Fibroblast of the aortic adventitia (primary cell): Measurements from ENCODE around the gene R3HDM4. TPM values are rescaled to one million over a fixed set of nuclear protein-coding genes. Genes with fewer than 3 reads are reported as not detected.

Source experiments
- DNase-seq: peaks from one replicate; pipeline ENCODE4 v3.0.0-alpha.2; 2010; ENCODE audit warnings: low read depth
- H3K4me3 ChIP-seq: 2 replicates; pipeline ENCODE4 v1.5.1; 2011; ENCODE audit warnings: low read depth, mild to moderate bottlenecking, control low read depth, low read length, moderate library complexity
- total RNA-seq: library from RNA; depleted of rRNA; stranded (reverse); fragments of >200 nt; gene quantifications from 2 replicates; pipeline ENCODE4 v1.2.3, GENCODE V29; 2012; ENCODE audit warnings: low replicate concordance
- TF ChIP-seq, protein P1 (sequence below): IDR thresholded peaks from 2 replicates; pipeline ENCODE4 v1.5.1; 2011; ENCODE audit warnings: mild to moderate bottlenecking, low read length, control low read depth, inconsistent platforms; ENCODE audit not compliant: insufficient read depth

Gene R3HDM4
- total RNA-seq, 1 donor, result 25.8 TPM

DNA sequence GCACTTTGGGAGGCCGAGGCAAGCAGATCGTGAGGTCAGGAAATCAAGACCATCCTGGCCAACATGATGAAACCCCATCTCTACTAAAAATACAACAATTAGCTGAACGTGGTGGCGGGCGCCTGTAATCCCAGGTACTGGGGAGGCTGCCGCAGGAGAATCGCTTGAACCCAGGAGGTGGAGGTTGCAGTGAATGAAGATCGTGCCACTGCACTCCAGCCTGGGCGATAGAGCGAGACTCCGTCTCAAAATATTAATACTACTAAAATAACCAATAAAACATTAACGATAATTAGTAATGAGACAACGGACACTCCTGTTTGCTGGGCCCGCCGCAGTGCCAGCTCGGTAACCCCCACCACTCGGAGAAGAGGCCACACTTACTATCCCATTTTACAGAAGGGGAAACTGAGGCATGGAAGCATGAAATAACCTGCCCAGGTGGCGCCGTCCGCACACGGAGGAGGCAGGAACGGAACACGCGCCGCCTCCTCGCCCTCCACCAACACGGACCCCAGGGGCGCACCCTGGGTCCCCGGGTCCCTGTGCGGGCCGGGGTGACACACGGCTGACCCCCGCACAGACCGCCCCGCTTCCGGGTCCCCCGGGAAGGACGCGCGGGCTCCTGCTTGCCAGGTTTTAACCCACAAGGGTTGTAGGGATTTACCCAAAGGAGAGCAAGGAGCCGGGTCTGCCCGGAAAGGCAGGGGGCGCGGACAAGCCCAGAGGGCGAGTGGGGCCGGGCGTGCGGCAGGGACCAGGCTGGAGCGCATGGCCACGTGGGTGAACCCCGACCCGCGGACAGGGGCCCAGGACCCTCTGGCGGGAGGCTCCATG is 1.6 kb downstream of the R3HDM4 start:
- H3K4me3 ChIP-seq, result peak overlapping the region; percentile 33
- no peak for DNase-seq
- TF ChIP-seq, protein P1, sequence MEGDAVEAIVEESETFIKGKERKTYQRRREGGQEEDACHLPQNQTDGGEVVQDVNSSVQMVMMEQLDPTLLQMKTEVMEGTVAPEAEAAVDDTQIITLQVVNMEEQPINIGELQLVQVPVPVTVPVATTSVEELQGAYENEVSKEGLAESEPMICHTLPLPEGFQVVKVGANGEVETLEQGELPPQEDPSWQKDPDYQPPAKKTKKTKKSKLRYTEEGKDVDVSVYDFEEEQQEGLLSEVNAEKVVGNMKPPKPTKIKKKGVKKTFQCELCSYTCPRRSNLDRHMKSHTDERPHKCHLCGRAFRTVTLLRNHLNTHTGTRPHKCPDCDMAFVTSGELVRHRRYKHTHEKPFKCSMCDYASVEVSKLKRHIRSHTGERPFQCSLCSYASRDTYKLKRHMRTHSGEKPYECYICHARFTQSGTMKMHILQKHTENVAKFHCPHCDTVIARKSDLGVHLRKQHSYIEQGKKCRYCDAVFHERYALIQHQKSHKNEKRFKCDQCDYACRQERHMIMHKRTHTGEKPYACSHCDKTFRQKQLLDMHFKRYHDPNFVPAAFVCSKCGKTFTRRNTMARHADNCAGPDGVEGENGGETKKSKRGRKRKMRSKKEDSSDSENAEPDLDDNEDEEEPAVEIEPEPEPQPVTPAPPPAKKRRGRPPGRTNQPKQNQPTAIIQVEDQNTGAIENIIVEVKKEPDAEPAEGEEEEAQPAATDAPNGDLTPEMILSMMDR, result no peak

DNA sequence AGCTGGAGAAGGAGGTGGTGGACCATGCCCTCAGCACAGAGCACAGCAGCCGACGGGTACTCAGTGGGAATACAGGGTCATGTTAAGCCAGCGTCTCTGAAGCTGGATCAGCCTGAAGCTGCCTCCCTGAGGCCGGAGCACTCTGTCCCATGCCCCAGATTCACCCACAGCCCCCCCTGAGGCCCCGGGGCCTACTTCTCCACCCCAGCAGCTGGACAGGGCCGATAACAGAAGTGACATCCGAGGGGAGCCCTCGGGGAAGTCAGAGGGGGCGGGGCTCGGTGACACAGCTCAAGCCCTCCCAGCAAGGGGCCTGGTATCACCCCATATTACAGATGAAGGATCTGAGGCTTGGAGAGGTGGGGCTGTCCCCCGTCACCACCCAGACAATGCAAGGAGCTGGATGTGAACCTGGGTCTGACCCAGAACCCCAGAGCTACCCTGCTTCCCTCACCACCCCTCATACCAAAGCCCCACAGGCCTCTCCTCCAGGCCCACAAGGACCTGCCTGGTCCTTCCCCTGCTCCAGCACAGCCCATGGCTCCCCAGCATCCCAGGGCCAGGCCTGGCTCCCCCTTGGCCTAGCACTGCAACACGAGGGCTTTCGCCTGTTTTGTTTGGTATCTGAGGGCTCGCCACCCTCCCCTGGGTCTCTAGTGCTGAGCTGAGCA is 5.7 kb downstream of the R3HDM4 start:
- no peak for DNase-seq
- H3K4me3 ChIP-seq, result no peak overlapping the region
- TF ChIP-seq, protein P1, result no peak

DNA sequence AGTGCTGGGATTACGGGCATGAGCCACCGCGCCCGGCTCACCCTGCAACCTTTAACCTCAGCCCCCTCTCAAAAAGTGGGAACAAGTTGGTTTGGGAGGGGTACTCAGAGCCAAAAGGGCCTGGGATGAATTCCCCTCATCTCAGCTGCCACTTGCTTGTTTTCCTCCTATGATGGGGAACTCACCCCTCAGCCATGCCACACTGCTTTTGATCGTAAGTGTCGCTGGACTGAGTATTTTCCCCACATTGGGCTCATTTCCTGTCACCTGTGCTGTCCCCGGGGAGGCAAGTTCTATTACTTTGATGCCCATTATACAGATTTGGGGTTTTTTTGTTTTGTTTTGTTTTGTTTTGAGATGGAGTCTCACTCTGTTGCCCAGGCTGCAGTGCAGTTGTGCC is 6.5 kb downstream of the R3HDM4 start:
- no peak for DNase-seq
- no peak overlapping the region for H3K4me3 ChIP-seq
- TF ChIP-seq, protein P1, result no peak

DNA sequence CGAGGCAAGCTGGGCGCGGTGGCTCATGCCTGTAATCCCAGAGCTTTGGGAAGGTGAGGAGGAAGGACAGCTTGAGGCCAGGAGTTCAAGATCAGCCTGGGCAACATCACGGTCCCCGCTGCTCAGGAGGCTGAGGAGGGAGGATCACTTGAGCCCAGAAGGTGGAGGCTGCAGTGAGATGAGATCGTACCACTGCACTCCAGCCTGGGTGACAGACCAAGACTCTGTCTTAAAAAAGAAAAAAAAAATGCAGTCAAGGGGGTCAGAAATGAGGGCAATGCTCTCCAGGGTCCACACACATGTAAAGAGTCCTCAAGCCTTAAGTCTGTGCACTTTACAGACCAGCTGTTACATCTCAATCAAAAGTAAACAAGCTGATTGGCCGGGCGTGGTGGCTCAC is 8.5 kb downstream of the R3HDM4 start:
- TF ChIP-seq, protein P1, result no peak
- no peak for DNase-seq
- no peak overlapping the region for H3K4me3 ChIP-seq

DNA sequence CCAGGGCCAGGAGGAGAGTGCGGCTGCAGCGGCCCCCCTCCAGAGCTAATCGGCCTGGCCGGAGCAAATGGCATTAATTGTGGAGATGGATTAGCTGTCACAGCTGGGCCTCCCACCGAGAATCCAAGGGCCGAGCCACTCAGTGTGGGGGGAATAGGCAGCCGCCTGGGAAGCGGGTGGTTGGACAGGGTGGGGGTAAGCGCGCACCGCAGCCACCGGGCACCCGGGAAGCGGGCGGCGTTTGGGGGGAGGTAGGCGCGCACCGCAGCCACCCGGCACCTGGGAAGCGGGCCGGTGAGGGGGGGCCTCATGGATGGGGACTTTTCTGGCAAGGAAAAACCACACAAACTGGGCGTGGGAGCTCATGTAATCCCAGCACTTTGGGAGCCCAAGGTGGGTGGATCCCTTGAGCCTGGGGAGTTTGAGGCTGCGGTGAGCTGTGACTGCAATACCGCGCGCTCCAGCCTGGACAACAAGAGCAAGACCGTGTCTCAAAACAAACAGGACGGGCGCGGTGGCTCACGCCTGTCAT is 9.7 kb downstream of the R3HDM4 start:
- TF ChIP-seq, protein P1, result no peak
- no peak for DNase-seq
- H3K4me3 ChIP-seq, result no peak overlapping the region

DNA sequence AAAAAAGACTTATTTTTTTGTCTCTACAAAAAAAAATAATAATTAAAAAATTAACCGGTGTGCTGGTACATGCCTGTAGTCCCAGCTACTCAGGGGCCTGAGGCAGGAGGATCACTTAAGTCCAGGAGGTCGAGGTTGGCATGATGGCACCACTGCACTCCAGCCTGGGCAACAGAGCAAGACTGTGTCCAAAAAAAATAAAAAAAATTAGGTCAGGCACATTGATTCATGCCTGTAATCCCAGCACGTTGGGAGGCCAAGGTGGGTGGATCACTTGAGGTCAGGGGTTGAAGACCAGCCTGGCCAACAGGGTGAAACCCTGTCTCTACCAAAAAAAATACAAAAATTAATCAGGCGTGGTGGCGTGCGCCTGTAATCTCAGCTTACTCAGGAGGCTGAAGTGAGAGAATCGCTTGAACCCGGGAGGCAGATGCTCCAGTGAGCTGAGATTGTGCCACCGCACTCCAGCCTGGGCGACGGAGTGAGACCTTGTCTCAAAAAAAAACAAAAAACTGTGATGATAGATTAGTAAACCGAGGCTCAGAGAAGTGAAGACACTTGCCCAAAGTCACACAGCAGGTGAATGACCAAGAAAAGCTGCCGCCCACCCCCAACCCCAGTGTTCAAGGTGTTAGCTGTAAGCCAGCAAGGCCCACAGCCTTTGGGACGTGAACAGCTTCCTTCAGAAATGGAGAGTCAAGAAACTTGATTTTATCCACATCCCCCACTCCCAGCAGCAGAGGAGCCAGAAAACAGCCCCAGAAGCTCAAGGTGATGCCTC is 10.4 kb downstream of the R3HDM4 start:
- no peak for DNase-seq
- no peak overlapping the region for H3K4me3 ChIP-seq
- TF ChIP-seq, protein P1, result no peak
